HG03060 (cell line): ENCODE results near the gene LRP1B.

Experiments
- ATAC-seq: cut with Tn5 transposase; IDR thresholded peaks from one replicate; pipeline ENCODE4 v1.9.1; 2021; ENCODE audit warnings: low read depth, moderate number of reproducible peaks; ENCODE audit not compliant: unreplicated experiment

Gene LRP1B

GRCh38 chr2:140273408-140273807 is 1857.4 kb downstream of the LRP1B start:
- no peak for ATAC-seq

DNA sequence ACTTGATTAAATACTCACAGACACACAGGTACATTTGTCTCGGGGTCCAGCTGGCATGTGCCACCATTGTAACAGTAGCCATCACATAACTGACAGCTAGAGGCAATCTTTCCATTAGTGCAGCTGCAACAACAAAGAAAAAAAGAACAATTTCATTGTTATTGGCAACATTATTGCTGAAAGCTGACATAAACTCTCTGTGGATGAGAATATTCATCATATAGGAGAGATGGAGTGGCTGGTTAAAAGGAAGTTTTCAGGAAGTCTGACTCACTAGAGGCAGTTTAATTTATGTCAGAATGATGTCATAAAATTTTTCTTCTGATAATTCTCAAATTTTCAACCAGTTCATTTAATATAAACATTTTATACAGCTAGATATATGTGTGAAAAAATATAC is 1860.6 kb downstream of the LRP1B start:
- no peak for ATAC-seq

- ATAC-seq, result no peak
Observed at GRCh38 chr2:140269000-140269399, 1861.8 kb downstream of the LRP1B start.

GRCh38 chr2:140262908-140263307 is 1867.9 kb downstream of the LRP1B start:
- ATAC-seq, result no peak

- no peak for ATAC-seq
Observed at GRCh38 chr2:140257692-140258300, 1873.0 kb downstream of the LRP1B start.

DNA sequence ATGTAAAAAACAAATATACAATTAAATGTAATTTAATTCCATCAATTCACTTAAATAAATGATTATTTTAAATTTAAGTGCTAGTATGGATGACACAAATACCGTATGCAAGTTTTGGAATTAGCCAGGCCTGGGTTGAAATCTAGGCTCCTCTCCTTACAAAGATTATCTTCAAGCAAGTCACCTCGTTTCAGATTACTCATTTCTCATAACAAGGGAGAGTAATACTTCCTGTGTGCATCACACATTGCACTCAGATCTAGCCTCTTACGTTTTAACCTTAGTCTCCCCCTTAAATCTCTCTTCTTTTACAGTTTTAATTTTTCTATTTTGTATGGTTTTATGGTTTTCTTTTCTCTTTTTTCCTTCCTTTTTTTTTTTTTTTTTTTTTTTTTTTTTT is 1874.7 kb downstream of the LRP1B start:
- ATAC-seq, result no peak

- ATAC-seq, result no peak
Observed at GRCh38 chr2:140249821-140250220, 1881.0 kb downstream of the LRP1B start.

- no peak for ATAC-seq
Observed at GRCh38 chr2:140248623-140249022, 1882.2 kb downstream of the LRP1B start.

GRCh38 chr2:140247451-140248195 is 1883.2 kb downstream of the LRP1B start:
- ATAC-seq, result no peak

GRCh38 chr2:140246957-140247356 is 1883.9 kb downstream of the LRP1B start:
- ATAC-seq, result no peak

- ATAC-seq, result no peak
Observed at GRCh38 chr2:140246058-140246457, 1884.8 kb downstream of the LRP1B start.

GRCh38 chr2:140242889-140243288 is 1887.9 kb downstream of the LRP1B start:
- ATAC-seq, result no peak

- no peak for ATAC-seq
Observed at GRCh38 chr2:140234116-140234515, 1896.7 kb downstream of the LRP1B start.

DNA sequence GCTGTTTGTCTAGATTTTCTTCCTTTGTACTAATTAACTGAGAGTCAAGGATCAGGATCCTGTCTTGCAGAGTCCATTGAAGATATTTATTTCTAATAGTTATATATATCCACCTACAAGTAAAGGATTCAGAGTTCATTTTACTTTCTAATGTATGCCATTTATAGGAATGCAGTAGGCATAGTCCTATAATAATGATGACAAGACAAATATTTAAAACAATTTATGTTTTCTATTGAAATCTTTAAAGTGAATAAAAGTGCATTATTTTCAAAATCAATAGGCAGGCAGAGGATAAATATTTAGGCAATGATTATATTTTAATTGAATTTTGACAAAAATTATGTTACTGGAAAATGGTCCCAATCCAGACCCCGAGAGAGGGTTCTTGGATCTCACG is 1919.9 kb downstream of the LRP1B start:
- ATAC-seq, result no peak

DNA sequence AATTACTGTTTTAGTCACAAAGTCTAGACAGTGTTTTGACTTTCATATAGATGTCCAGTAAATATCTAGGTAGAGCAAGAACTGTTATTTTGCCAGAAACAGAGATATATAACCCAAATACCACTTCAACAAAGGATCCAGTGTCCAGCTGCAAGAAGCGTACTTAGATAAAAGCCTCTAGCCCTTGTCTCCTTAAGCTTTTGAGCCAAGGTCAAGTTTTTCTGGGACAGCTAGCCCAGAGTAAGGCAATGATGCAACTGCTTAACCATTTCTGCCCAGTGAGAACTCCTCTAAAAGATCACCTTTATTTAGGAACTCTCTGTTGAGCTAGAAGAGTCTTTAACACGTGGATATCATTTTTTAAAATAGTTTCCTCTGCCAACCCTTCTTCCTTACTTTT is 1925.7 kb downstream of the LRP1B start:
- no peak for ATAC-seq

GRCh38 chr2:140203347-140203746 is 1927.5 kb downstream of the LRP1B start:
- ATAC-seq, result no peak

GRCh38 chr2:140201572-140201971 is 1929.2 kb downstream of the LRP1B start:
- no peak for ATAC-seq

- no peak for ATAC-seq
Observed at GRCh38 chr2:140200764-140201163, 1930.1 kb downstream of the LRP1B start.

- ATAC-seq, result no peak
Observed at GRCh38 chr2:140200307-140200706, 1930.5 kb downstream of the LRP1B start.

GRCh38 chr2:140199312-140199711 is 1931.5 kb downstream of the LRP1B start:
- no peak for ATAC-seq

- no peak for ATAC-seq
Observed at GRCh38 chr2:140187086-140187485, 1943.7 kb downstream of the LRP1B start.

- no peak for ATAC-seq
Observed at GRCh38 chr2:140186313-140186712, 1944.5 kb downstream of the LRP1B start.
